Activated B cell treated with CpG ODN at 0.5 μM for 24 hours (primary cell): ENCODE results near the gene INPP4B. TPM values are rescaled to one million over a fixed set of nuclear protein-coding genes. Genes with fewer than 3 reads are reported as not detected.

Source experiments
- ATAC-seq: fragments of 200-7000 bp; cut with Tn5 transposase; one replicate; pipeline ENCODE4 v1.10.0; 2021; ENCODE audit warnings: low read depth, mild to moderate bottlenecking, moderate library complexity
- CTCF ChIA-PET: fragments of 350-600 bp; sonication (Branson Sonifier 250); formaldehyde crosslinking; loops from one replicate; lab custom pipeline; 2021; ENCODE audit warnings: antibody characterized with exemption; lab: Charles Lee
- POLR2A ChIA-PET: fragments of 350-600 bp; sonication (Branson Sonifier 250); formaldehyde crosslinking; loops from one replicate; lab custom pipeline; 2021; ENCODE audit warnings: antibody characterized with exemption; lab: Charles Lee
- DNase-seq: peaks from one replicate; pipeline ENCODE4 v3.0.0; 2022
- H3K27ac Mint-ChIP-seq: one replicate; pipeline ENCODE4 v1.8.0; 2020; ENCODE audit warnings: mixed read lengths
- H3K27me3 Mint-ChIP-seq: one replicate; pipeline ENCODE4 v1.8.0; 2021; ENCODE audit warnings: mixed read lengths
- H3K36me3 Mint-ChIP-seq: one replicate; pipeline ENCODE4 v1.8.0; 2021; ENCODE audit warnings: low read depth, mixed read lengths
- H3K4me1 Mint-ChIP-seq: one replicate; pipeline ENCODE4 v1.8.0; 2021; ENCODE audit warnings: mixed read lengths
- H3K4me3 Mint-ChIP-seq: one replicate; pipeline ENCODE4 v1.8.0; 2020; ENCODE audit warnings: mild to moderate bottlenecking, mixed read lengths
- H3K9me3 Mint-ChIP-seq: one replicate; pipeline ENCODE4 v1.8.0; 2020; ENCODE audit warnings: mixed read lengths
- intact Hi-C: fragments of 100-400 bp; cut with micrococcal nuclease; formaldehyde crosslinking; loops from one replicate; pipeline ENCODE4 v1.15.1; 2024
- total RNA-seq: library from RNA; stranded (reverse); gene quantifications from 2 replicates; pipeline ENCODE4 v1.2.3, GENCODE V29; 2022
- TF ChIP-seq, protein P1 (sequence below): fragments of 200-600 bp; IDR thresholded peaks from one replicate; pipeline ENCODE4 v1.8.0; 2022; ENCODE audit warnings: antibody characterized with exemption, mild to moderate bottlenecking

INPP4B gene
- total RNA-seq, 1 donor from 2014 or later = 0.11 TPM

DNA sequence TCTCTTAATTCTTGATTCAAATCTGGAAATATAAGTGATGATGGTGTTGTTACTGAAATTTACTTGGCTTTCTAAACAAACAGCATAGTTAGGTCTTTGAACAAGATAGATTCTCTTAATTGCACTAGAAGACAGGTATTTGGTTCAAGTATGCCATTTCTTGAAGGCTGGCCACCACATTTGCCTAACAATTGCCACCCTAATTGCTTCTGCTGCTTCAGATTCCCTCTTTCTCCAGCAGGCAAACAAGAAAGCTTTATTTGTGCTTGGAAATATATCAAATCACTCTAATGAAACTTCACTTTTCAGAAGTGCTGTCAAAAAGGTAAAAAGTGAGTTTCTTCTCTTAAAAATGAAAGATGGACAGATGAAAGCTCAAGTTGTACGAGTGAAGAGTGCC is 418.6 kb downstream of the INPP4B start:
- H3K4me3 Mint-ChIP-seq = no peak overlapping the region
- no peak for ATAC-seq
- no peaks in the 10 kb centered on the region for H3K36me3 Mint-ChIP-seq
- ChIA-PET POLR2A (no interaction called here), CTCF (no interaction called here)
- H3K27me3 Mint-ChIP-seq = no peaks in the 10 kb centered on the region
- H3K27ac Mint-ChIP-seq = no peak overlapping the region
- intact Hi-C loops = no loop called here
- no peaks in the 10 kb centered on the region for H3K9me3 Mint-ChIP-seq
- no peaks in the 10 kb centered on the region for H3K4me1 Mint-ChIP-seq
- TF ChIP-seq, protein P1, sequence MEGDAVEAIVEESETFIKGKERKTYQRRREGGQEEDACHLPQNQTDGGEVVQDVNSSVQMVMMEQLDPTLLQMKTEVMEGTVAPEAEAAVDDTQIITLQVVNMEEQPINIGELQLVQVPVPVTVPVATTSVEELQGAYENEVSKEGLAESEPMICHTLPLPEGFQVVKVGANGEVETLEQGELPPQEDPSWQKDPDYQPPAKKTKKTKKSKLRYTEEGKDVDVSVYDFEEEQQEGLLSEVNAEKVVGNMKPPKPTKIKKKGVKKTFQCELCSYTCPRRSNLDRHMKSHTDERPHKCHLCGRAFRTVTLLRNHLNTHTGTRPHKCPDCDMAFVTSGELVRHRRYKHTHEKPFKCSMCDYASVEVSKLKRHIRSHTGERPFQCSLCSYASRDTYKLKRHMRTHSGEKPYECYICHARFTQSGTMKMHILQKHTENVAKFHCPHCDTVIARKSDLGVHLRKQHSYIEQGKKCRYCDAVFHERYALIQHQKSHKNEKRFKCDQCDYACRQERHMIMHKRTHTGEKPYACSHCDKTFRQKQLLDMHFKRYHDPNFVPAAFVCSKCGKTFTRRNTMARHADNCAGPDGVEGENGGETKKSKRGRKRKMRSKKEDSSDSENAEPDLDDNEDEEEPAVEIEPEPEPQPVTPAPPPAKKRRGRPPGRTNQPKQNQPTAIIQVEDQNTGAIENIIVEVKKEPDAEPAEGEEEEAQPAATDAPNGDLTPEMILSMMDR = no peak
- no peak for DNase-seq

DNA sequence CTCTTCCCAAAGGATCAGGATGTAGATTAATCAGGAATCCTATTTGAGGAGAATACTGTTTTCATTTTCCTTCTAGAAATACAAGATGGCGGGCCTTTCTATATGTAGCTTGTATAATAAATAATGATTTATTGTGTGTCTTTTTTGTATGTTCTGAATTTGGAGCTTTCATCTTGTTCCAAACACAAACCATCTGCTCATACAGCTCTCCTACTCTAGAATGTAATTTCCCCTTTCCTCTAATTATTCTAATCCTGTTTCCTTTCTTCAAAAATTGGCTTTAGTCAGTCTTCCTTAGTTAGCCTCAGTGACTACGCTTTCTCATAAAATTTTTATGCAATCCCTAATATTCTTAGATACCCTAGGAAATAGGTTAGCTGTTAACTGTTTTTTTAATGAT is 422.2 kb downstream of the INPP4B start:
- intact Hi-C loops = no loop called here
- Mint-ChIP-seq H3K27me3 (no peaks in the 10 kb centered on the region), H3K27ac (no peak overlapping the region), H3K4me1 (no peaks in the 10 kb centered on the region), H3K9me3 (no peaks in the 10 kb centered on the region), H3K4me3 (no peak overlapping the region), H3K36me3 (no peaks in the 10 kb centered on the region)
- ATAC-seq (no peak), DNase-seq (no peak)
- TF ChIP-seq, protein P1 = no peak
- POLR2A ChIA-PET = no interaction called here
- CTCF ChIA-PET = no interaction called here

DNA sequence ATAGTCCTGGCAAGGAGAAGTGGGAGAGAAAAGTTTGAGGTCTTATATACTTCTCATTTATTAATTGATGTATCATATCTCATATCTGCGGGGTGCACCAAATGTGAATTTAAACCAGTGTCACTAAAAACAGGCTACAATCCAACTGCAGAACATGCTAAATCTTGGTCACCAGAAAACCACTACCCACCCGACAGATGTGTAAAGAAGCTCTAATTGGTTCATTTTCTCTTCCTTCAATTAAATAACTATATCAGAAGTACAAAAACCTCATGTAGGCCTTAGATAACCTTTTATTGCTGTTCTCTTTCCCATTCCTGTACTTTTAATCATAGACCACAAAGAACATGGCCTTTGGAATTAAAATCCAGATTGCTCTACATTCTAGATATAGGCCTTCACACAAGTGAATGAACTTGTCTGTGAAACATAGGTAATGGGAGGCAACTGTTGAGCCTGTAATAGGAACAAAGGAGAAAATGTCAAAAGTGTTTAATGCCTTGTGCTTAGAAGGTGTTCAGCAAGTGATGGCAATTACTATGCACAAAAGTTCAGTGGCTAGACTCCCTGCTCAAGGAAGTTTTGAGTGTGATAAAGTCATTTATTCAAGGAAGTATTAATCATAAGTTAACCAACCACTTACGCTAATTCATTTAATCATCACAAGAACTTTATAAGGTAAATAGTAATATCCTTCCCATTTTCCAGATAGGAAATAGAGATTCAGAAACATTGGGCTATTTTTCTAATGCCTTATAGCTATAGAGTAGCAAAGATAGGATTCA is 425.6 kb downstream of the INPP4B start:
- ATAC-seq = no peak
- Mint-ChIP-seq H3K27me3 (no peaks in the 10 kb centered on the region), H3K9me3 (no peaks in the 10 kb centered on the region), H3K36me3 (no peaks in the 10 kb centered on the region), H3K4me3 (no peak overlapping the region), H3K27ac (no peak overlapping the region), H3K4me1 (no peaks in the 10 kb centered on the region)
- intact Hi-C loops = no loop called here
- CTCF ChIA-PET = no interaction called here
- POLR2A ChIA-PET = no interaction called here
- DNase-seq = no peak
- TF ChIP-seq, protein P1 = no peak

DNA sequence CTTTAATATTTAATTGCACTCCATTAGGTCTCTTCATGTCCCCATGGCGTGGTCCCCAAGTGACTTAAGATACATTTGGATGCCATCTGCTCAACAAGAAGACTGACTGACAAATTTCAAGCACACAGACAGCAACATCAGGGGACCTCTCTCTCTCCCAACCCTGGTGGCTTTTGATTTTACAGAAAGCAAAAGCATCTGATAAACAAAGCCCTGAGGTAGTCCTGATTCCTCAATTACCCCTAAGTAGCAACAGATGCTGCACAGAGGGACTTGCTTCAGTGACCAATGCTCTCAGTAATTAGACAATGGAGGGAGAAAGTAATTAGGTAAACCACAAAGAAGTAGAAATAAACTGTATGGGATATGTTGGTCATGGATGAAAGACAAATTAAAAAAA is 426.4 kb downstream of the INPP4B start:
- Mint-ChIP-seq H3K9me3 (no peaks in the 10 kb centered on the region), H3K36me3 (no peaks in the 10 kb centered on the region), H3K27ac (no peak overlapping the region), H3K4me1 (no peaks in the 10 kb centered on the region), H3K4me3 (no peak overlapping the region), H3K27me3 (no peaks in the 10 kb centered on the region)
- intact Hi-C loops = no loop called here
- TF ChIP-seq, protein P1 = no peak
- DNase-seq = no peak
- ChIA-PET CTCF (no interaction called here), POLR2A (no interaction called here)
- no peak for ATAC-seq

DNA sequence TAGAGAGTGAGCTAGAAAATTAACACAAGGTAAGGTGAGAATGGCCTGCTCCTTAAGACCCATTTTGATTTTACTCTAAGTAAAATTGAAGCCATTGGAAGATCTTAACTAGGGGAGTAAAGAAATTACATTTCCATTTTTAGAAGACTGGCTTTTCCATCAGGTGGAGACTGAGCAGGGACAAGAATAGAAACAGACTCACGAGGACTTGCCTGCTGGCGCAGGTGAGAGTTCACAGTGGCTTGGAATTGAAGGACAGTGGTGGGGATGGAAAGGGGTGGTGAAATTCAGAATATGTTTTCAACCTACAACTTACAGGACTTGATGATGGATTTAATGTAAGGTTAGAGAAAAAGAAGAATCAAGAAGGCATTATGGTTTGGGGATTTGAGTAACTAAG is 427.4 kb downstream of the INPP4B start:
- no peak for DNase-seq
- ChIA-PET CTCF (no interaction called here), POLR2A (no interaction called here)
- no peaks in the 10 kb centered on the region for H3K27me3 Mint-ChIP-seq
- H3K36me3 Mint-ChIP-seq = no peaks in the 10 kb centered on the region
- no peaks in the 10 kb centered on the region for H3K9me3 Mint-ChIP-seq
- ATAC-seq = no peak
- intact Hi-C loops = no loop called here
- H3K27ac Mint-ChIP-seq = no peak overlapping the region
- no peak overlapping the region for H3K4me3 Mint-ChIP-seq
- TF ChIP-seq, protein P1 = no peak
- no peaks in the 10 kb centered on the region for H3K4me1 Mint-ChIP-seq
